Osteoblast (primary cell): ENCODE measurements around the gene MLIP. TPM values are rescaled to one million over a fixed set of nuclear protein-coding genes. Genes with fewer than 3 reads are reported as not detected.

Experiments used
- DNase-seq: peaks from one replicate; pipeline ENCODE4 v3.0.0; 2011; ENCODE audit warnings: low spot score, mixed read lengths; ENCODE audit not compliant: insufficient read length; ENCODE audit errors: missing footprints
- H2AFZ ChIP-seq: 2 replicates; pipeline ENCODE4 v1.6.0; 2011; ENCODE audit warnings: mild to moderate bottlenecking, low read length
- H3K27ac ChIP-seq: 2 replicates; pipeline ENCODE4 v1.5.1; 2011; ENCODE audit warnings: mild to moderate bottlenecking, low read depth, low read length, moderate library complexity
- H3K27me3 ChIP-seq: 2 replicates; pipeline ENCODE4 v1.6.0; 2012; ENCODE audit warnings: mild to moderate bottlenecking, control low read depth, inconsistent platforms, low read length, moderate library complexity; ENCODE audit not compliant: insufficient read depth
- H3K36me3 ChIP-seq: 2 replicates; pipeline ENCODE4 v1.5.1; 2011; ENCODE audit warnings: mild to moderate bottlenecking, low read length, control low read depth, moderate library complexity; ENCODE audit not compliant: insufficient read depth
- H3K4me1 ChIP-seq: 2 replicates; pipeline ENCODE4 v1.5.1; 2011; ENCODE audit warnings: mild to moderate bottlenecking, low read length, control low read depth, moderate library complexity; ENCODE audit not compliant: insufficient read depth
- H3K4me2 ChIP-seq: 2 replicates; pipeline ENCODE4 v1.6.0; 2011; ENCODE audit warnings: mild to moderate bottlenecking, low read length; ENCODE audit not compliant: insufficient read depth
- H3K4me3 ChIP-seq: fragments of 200-600 bp; sonication (generic); 3 replicates; pipeline ENCODE4 v1.5.1; 2012; ENCODE audit warnings: mild to moderate bottlenecking, low read length, inconsistent platforms; ENCODE audit not compliant: insufficient read depth
- H3K79me2 ChIP-seq: 2 replicates; pipeline ENCODE4 v1.6.0; 2012; ENCODE audit warnings: mild to moderate bottlenecking, low read length, control low read depth, inconsistent platforms; ENCODE audit not compliant: insufficient read depth
- H3K9me3 ChIP-seq: 2 replicates; pipeline ENCODE4 v1.5.1; 2011; ENCODE audit warnings: low read depth, low read length, control low read depth
- H4K20me1 ChIP-seq: 2 replicates; pipeline ENCODE4 v1.6.0; 2012; ENCODE audit warnings: mild to moderate bottlenecking, low read length, control low read depth; ENCODE audit not compliant: insufficient read depth
- CTCF ChIP-seq: IDR thresholded peaks from 2 replicates; pipeline ENCODE4 v1.5.1; 2011; ENCODE audit warnings: mild to moderate bottlenecking, low read depth, low read length, moderate library complexity; ENCODE audit errors: extremely low read depth
- total RNA-seq: library from RNA; depleted of rRNA; stranded (reverse); fragments of >200 nt; gene quantifications from 2 replicates; pipeline ENCODE4 v1.2.3, GENCODE V29; 2012

The MLIP gene
- total RNA-seq, 1 donor, result 0.36 TPM

- Histone ChIP-seq H2AFZ (no peak overlapping the region), H3K27ac (no peak overlapping the region), H3K4me3 (no peak overlapping the region), H3K4me2 (no peak overlapping the region), H3K9me3 (no peaks in the 10 kb centered on the region), H3K36me3 (no peaks in the 10 kb centered on the region), H3K79me2 (no peaks in the 10 kb centered on the region), H3K4me1 (peaks cover 18% of the 10 kb centered on the region), H3K27me3 (no peaks in the 10 kb centered on the region), H4K20me1 (no peaks in the 10 kb centered on the region)
- no peak for TF ChIP-seq CTCF
- no peak for DNase-seq
These were observed 28.0 kb upstream of the MLIP start for GRCh38 chr6:54083287-54083686.

DNA sequence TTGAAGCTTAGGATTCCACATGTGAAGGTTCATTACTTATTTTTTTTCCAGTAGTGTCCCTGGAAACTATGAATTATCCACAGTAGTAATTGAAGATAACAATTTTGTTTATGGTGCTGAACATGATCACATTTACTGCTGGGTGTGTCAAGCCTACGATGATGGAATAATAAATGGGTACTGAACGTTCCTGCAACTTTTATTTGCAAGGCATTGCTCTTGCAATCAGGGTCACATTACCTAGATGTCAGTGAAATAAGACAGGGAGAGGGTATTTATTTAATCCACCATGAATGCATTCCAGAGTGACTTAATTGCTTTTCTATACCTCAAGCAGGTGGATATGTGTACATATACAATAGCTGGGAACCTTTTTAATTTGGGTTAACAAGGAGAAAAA, 27.0 kb upstream of the MLIP start:
- TF ChIP-seq CTCF, result no peak
- H3K27ac ChIP-seq, result no peak overlapping the region
- H3K79me2 ChIP-seq, result no peaks in the 10 kb centered on the region
- no peak overlapping the region for H3K4me2 ChIP-seq
- no peaks in the 10 kb centered on the region for H3K27me3 ChIP-seq
- no peaks in the 10 kb centered on the region for H4K20me1 ChIP-seq
- no peak for DNase-seq
- H3K36me3 ChIP-seq, result no peaks in the 10 kb centered on the region
- H3K4me3 ChIP-seq, result no peak overlapping the region
- H3K9me3 ChIP-seq, result no peaks in the 10 kb centered on the region
- no peak overlapping the region for H2AFZ ChIP-seq
- peaks cover 18% of the 10 kb centered on the region for H3K4me1 ChIP-seq

DNA sequence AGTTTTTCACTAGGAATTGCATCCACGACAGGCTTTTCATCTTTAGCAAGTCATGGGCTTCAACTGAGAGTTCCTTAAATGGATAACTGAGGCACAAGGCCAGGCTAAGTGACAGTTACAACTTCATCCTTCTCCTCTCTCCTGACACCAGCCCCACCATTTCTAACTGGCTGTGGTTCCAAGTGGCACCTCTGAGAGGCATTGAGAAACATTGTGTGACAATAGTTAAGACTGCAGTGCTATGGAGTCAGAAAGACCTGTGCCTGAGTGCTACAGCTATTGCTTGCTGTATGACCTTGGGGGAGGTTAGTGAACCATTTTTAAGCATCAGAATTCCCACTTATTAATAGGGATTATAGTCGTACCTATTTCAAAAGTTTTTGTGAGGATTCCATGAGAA, 26.2 kb upstream of the MLIP start:
- no peaks in the 10 kb centered on the region for H3K9me3 ChIP-seq
- DNase-seq, result no peak
- peak overlapping the region; percentile 54 for H2AFZ ChIP-seq
- no peaks in the 10 kb centered on the region for H3K27me3 ChIP-seq
- H3K4me1 ChIP-seq, result peaks cover 18% of the 10 kb centered on the region
- peak overlapping the region; percentile 60 for H3K27ac ChIP-seq
- H3K79me2 ChIP-seq, result no peaks in the 10 kb centered on the region
- H3K4me3 ChIP-seq, result no peak overlapping the region
- TF ChIP-seq CTCF, result no peak
- H3K36me3 ChIP-seq, result no peaks in the 10 kb centered on the region
- no peaks in the 10 kb centered on the region for H4K20me1 ChIP-seq
- H3K4me2 ChIP-seq, result no peak overlapping the region

- Histone ChIP-seq H3K4me2 (no peak overlapping the region), H3K27ac (peak overlapping the region; percentile 60), H3K27me3 (no peaks in the 10 kb centered on the region), H3K36me3 (no peaks in the 10 kb centered on the region), H4K20me1 (no peaks in the 10 kb centered on the region), H3K4me3 (no peak overlapping the region), H3K9me3 (no peaks in the 10 kb centered on the region), H2AFZ (peak overlapping the region; percentile 54), H3K79me2 (no peaks in the 10 kb centered on the region), H3K4me1 (peaks cover 18% of the 10 kb centered on the region)
- TF ChIP-seq CTCF, result no peak
- no peak for DNase-seq
These were observed 25.7 kb upstream of the MLIP start for GRCh38 chr6:54085541-54085940.
